Lower lobe of right lung (tissue), 2 donors: ENCODE measurements around the gene CHSY1. TPM values are rescaled to one million over a fixed set of nuclear protein-coding genes. Genes with fewer than 3 reads are reported as not detected.

Experiments
- ATAC-seq, 2 donors: fragments of 200-7000 bp; cut with Tn5 transposase; one replicate each; pipeline ENCODE4 v1.9.1; 2020 to 2022; ENCODE audit warnings: mild to moderate bottlenecking in 2 of 2, moderate library complexity in 2 of 2
- DNase-seq: peaks from one replicate; pipeline ENCODE4 v3.0.0-alpha.2; 2020
- H3K27ac ChIP-seq: fragments of 200-600 bp; one replicate; pipeline ENCODE4 v1.8.0; 2022
- H3K27me3 ChIP-seq: fragments of 200-600 bp; one replicate; pipeline ENCODE4 v1.8.0; 2022; ENCODE audit warnings: low read depth
- H3K36me3 ChIP-seq: fragments of 200-600 bp; one replicate; pipeline ENCODE4 v1.8.0; 2022; ENCODE audit warnings: mild to moderate bottlenecking
- H3K4me1 ChIP-seq: fragments of 200-600 bp; one replicate; pipeline ENCODE4 v1.8.0; 2022
- H3K4me3 ChIP-seq: fragments of 200-600 bp; one replicate; pipeline ENCODE4 v1.8.0; 2022; ENCODE audit warnings: mild to moderate bottlenecking
- H3K9me3 ChIP-seq: fragments of 200-600 bp; one replicate; pipeline ENCODE4 v1.8.0; 2022
- intact Hi-C: fragments of 100-400 bp; cut with DNase I; formaldehyde crosslinking; loops from one replicate; pipeline ENCODE4 v1.11.0; 2022
- total RNA-seq: library from RNA; stranded (reverse); fragmentation: NEBNext Ultra II Directional; extraction: Animal tissue kit (Norgen Biotek cat#: 25700); gene quantifications from one replicate; pipeline ENCODE4 v1.2.1, GENCODE V29; 2021
- TF ChIP-seq, protein P1 (sequence below): fragments of 200-600 bp; IDR thresholded peaks from one replicate; pipeline ENCODE4 v1.8.0; 2022; ENCODE audit warnings: antibody characterized with exemption, mild to moderate bottlenecking
- donor health status: DM: no; HTN: yes; CAD: no; lungs with severe emphysema.

Gene CHSY1
- total RNA-seq, 1 donor from 2014 or later: 25.6 TPM

DNA sequence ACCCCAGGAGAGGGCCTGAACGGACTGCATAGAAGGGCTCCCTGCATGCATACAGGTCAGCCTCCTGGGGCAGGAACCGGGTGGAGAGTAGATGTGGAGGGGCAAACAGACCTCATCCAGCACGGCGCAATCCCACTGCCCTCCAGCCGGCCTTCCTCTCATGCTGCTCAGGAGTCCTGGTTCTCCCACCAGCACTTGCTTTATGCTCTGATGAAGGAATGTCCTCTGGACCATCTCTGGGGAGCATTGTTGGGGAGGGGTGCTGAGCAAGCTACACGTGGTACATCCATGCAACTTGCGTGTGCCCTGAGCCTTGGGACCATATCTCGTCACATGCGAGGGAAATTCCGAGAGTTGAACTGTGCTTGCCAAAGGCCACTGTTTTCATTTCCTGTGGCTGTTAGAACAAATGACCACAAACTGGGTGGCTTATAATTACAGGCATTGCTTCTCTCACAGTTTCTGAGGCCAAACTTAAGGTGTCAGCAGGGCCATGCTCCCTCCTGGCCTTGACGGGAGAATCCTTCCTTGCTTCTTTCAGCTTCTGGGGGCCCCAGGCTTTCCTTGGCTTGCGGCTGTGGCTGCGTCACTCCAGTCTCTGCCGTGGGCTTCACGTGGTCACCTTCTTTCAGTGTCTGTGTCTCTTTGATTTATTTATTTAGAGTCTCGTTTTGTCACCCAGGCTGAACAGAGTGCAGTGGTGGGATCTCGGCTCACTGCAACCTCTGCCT is 13.2 kb upstream of the CHSY1 start:
- peaks cover 3% of the 10 kb centered on the region for H3K4me1 ChIP-seq
- H3K9me3 ChIP-seq: no peaks in the 10 kb centered on the region
- H3K27ac ChIP-seq: no peak overlapping the region
- peaks cover 9% of the 10 kb centered on the region for H3K36me3 ChIP-seq
- H3K4me3 ChIP-seq: no peak overlapping the region
- no peak for DNase-seq
- TF ChIP-seq, protein P1, sequence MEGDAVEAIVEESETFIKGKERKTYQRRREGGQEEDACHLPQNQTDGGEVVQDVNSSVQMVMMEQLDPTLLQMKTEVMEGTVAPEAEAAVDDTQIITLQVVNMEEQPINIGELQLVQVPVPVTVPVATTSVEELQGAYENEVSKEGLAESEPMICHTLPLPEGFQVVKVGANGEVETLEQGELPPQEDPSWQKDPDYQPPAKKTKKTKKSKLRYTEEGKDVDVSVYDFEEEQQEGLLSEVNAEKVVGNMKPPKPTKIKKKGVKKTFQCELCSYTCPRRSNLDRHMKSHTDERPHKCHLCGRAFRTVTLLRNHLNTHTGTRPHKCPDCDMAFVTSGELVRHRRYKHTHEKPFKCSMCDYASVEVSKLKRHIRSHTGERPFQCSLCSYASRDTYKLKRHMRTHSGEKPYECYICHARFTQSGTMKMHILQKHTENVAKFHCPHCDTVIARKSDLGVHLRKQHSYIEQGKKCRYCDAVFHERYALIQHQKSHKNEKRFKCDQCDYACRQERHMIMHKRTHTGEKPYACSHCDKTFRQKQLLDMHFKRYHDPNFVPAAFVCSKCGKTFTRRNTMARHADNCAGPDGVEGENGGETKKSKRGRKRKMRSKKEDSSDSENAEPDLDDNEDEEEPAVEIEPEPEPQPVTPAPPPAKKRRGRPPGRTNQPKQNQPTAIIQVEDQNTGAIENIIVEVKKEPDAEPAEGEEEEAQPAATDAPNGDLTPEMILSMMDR: no peak
- intact Hi-C loops: no loop called here
- H3K27me3 ChIP-seq: no peaks in the 10 kb centered on the region
- ATAC-seq: peak in 1 of 2 donors; percentile 4

DNA sequence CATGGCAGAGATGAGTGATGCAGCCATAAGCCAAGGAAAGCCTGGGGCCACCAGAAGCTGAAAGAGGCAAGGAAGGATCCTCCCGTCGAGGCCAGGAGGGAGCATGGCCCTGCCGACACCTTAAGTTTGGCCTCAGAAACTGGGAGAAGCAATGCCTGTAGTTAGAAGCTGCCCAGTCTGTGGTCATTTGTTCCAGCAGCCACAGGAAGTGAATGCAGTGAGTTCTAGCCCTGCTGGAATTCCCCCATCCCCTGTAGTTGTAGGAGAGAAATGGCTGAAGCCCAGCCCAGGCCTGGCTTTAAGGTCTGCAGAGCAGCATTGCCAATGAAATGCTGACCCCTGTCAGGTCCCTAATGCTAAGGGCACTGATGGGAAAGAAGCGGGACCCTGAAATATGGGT is 12.2 kb upstream of the CHSY1 start:
- no peaks in the 10 kb centered on the region for H3K9me3 ChIP-seq
- H3K27me3 ChIP-seq: no peaks in the 10 kb centered on the region
- intact Hi-C loops: no loop called here
- ATAC-seq (no peak), DNase-seq (no peak)
- no peak overlapping the region for H3K27ac ChIP-seq
- H3K4me3 ChIP-seq: no peak overlapping the region
- TF ChIP-seq, protein P1: no peak
- no peaks in the 10 kb centered on the region for H3K36me3 ChIP-seq
- peaks cover 3% of the 10 kb centered on the region for H3K4me1 ChIP-seq

DNA sequence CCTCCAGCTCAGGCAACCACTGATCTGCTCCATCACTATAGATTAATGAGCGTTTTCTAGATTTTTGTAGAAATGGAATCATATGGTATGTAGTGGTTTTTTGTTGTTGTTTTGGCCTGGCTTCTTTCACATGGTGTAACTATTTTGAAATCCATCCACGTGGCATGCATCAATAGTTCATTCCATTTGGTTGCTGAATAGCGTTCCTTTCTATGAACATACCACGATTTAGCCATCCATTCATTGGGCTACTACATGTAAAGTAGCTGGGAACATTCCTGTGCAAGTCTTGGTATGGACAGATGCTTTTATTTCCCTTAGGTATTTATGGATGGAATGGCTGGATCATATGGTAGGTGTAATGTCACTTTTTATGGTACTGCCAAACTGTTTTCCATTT is 10.7 kb upstream of the CHSY1 start:
- no peak overlapping the region for H3K4me3 ChIP-seq
- no peaks in the 10 kb centered on the region for H3K27me3 ChIP-seq
- no peak for DNase-seq
- ATAC-seq: no peak
- no peak overlapping the region for H3K27ac ChIP-seq
- intact Hi-C loops: no loop called here
- TF ChIP-seq, protein P1: no peak
- peaks cover 11% of the 10 kb centered on the region for H3K4me1 ChIP-seq
- no peaks in the 10 kb centered on the region for H3K36me3 ChIP-seq
- no peaks in the 10 kb centered on the region for H3K9me3 ChIP-seq

DNA sequence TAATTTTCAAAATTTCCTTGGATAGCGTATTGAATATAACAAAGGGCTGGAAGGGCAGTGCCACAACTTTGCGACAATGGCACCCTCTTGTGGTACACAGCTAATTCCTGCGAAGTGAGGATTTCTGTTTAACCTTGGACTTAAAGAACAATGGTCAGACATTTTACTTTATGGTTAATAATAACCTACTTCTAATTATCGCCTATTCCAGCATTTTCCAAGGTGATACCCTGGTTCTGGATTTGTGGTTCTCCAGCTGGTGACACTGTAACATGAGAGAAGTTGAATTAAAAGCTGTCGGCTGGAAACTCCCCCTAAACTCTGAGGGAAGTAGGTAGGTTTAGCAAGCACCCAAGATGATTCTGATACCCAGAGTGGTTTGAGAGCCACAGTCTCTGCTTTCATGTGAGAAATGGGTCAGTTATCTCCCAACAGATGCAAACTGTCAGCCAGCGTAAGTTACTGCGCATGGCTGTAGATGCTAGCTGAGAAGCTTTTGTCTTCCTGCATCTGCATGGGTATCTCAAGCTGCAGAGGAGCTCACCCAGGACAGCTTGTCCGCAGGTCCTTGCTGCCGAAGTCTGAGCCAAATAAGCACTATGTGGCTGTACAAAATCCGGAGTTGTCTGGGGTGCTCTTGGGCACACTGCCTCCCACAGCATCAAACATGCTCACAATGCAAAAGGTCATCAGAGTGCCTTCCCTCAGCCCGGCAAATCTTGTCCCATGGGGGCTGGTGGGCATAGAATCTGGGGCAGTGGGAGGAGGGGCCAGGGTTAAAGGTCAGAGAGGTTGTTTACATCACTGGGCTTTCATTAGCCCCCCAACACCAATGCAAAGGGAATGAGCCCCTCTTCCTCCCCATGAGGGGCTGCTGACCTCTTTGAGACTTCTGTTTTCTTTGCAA is 6.6 kb upstream of the CHSY1 start:
- intact Hi-C loops: loop anchor here (5.0 to 10.0 kb wide), 2 partner anchors 174 to 241 kb away; no protein-coding TSS in a partner anchor
- Histone ChIP-seq H3K4me1 (peaks cover 8% of the 10 kb centered on the region), H3K9me3 (no peaks in the 10 kb centered on the region), H3K4me3 (no peak overlapping the region), H3K27me3 (no peaks in the 10 kb centered on the region), H3K36me3 (no peaks in the 10 kb centered on the region), H3K27ac (no peak overlapping the region)
- ATAC-seq (peak; percentile 81 to 84), DNase-seq (no peak)
- TF ChIP-seq, protein P1: peak; percentile 89

DNA sequence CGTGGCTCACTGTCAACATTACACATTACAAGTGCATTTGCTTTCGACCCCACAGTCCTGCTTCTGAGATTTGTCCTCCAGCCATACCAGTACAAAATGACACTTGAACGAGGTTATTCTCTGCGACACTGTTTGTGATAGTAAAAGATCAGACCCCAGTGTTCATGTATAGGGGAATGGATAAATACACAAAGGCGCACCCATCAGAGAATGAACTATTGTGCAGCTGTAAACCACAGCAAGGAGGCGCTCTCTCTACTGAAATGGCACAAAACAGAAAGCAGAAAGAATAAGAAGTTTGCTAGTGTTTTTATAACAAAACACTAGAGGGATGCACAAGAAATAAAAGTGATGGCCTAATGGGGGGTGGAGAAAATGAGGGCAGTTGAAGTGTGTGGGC is 4.9 kb upstream of the CHSY1 start:
- ATAC-seq (no peak), DNase-seq (no peak)
- Histone ChIP-seq H3K36me3 (no peaks in the 10 kb centered on the region), H3K4me1 (peaks cover 17% of the 10 kb centered on the region), H3K27me3 (no peaks in the 10 kb centered on the region), H3K4me3 (no peak overlapping the region), H3K9me3 (no peaks in the 10 kb centered on the region), H3K27ac (no peak overlapping the region)
- intact Hi-C loops: loop anchor here (5.0 to 10.0 kb wide), 2 partner anchors 172 to 239 kb away; no protein-coding TSS in a partner anchor
- TF ChIP-seq, protein P1: no peak
